CMK (cell line): ENCODE measurements around the gene NAALADL1.

Experiments
- DNase-seq: peaks from one replicate; pipeline ENCODE4 v3.0.0-alpha.2; 2010; ENCODE audit warnings: low read depth

NAALADL1 gene

GRCh38 chr11:65083134-65083833, 24.9 kb upstream of the NAALADL1 start:
- no peak for DNase-seq

GRCh38 chr11:65078786-65079342, 20.5 kb upstream of the NAALADL1 start:
- DNase-seq: no peak

- no peak for DNase-seq
These were observed 19.8 kb upstream of the NAALADL1 start for GRCh38 chr11:65078151-65078550.

DNA sequence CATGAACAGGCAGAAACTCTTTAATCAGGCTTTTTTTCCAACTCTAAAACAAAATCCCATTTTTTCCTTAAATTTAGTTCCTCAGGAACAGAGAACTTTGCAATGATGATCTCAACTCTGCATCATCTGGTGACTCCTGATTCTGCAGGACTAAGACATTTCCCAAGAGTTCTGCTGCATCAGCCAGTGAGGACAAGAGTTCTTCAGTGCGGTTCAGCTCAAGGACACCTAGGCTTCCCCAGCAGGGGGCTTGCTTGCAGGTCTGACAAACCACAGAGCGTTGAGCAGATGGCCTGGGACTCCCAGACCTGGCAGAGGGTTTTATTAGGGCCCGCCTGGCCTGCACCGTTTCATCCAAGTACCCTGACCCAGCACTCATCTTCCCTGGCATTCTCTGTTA, 19.1 kb upstream of the NAALADL1 start:
- no peak for DNase-seq

DNA sequence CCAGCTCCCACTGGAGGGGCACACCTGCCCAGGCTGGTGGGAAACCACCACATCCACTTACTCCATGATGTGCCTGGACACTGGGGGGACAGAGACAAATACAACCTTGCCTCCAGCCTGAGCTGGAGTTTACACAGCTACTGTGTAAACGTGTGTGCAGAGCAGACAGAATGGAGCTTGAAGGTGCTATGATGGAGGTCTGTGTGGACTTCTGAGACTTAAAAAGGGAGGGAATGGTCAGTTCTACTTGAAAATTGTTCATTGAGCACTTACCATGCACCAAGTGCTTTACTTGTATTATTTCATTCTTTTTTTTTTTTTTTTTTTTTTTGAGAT, 14.2 kb upstream of the NAALADL1 start:
- no peak for DNase-seq

DNA sequence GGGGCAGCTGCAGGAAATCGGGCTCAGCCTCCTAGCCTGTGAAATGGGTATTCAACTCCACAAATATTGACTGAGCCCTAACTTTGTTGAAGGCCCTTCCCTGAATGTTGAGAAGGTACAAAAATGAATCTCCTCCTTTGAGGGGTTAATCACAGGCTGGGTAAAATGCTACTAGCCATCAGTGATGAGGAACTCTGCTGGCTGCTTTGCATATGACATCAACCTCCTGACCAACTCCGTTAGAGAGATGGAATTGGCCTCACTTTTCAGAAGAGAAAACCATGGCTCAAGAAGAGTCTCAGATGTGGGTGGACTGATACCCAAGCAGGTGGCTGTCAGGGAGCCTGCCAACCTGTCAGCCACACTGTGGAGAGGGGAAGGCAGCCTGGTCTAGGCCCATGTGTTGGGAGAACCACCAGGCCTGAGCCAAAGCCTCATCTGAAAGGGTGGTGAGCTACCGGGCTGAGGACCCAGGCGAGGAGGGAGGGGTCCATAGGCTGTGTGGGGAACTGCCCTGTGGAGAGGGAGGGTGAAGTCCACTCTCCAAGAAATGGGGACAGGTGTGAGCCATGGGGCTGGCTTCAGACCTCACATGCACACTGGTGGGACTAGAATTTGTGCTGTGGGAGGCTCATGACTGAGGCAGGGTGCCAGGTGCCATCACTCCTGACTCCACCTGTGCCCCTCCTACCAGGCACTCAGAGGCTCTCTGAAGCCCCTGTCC, 13.7 kb upstream of the NAALADL1 start:
- no peak for DNase-seq

DNA sequence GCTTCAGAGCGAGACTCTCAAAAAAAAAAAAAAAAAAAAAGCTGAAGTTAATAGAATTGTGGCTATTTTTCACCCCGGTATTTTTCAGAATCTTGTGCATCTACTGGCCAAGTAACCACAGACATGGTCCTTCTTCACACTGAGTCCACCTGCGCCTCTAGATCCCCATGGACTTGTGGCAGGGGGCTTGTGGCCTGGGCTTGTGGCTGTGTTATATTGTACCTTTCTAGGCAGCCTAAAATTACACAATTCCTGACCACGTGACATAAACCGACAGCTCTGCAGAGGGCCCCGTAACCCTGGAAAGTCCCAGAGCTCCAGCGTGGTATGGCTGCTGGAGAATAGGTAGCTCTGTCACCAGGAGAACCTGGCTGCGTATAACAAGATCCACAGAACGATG, 10.9 kb upstream of the NAALADL1 start:
- DNase-seq: no peak

DNA sequence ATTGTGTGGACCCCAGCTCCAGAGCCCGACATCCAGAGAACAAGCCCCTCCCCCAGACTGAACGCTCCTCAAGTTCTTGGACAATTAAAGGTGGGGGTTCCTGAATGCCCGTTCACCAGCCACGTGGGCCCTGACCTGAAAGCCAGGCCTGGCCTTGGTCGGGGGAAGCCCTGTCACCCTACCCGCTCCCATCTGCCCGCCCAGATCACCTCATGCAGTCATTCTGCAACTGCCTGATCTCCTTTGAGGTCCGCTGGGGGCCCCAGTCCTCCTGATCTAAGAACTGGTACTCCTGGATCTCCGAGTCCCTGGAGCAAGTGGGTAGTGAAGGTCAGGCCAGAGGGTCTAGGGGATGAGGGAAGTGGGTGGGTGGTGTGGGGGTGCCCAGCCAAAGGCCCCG, 9.1 kb upstream of the NAALADL1 start:
- no peak for DNase-seq

GRCh38 chr11:65066805-65067291, 8.5 kb upstream of the NAALADL1 start:
- DNase-seq: no peak

- DNase-seq: no peak
These were observed 8.0 kb upstream of the NAALADL1 start for GRCh38 chr11:65066315-65066714.

DNA sequence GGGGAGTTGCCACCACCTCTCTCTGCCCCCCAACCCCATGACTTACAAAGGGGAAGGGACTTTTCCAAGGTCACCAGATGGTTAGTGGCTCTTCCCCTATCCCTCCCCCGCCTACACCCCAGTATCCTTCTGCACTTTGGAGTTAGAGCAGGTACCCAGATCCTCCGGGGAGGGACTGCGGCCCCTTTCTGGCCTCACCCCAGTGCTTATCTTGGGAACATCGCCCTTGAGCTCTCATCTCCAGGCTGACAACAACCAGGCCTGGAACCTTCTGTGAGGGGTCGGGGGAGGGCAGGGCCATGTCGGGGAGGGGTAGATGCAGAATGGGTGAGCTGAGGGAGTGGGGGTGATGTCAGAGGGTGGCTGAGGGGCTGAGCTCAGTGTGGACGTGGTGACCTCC, 7.5 kb upstream of the NAALADL1 start:
- DNase-seq: no peak

- DNase-seq: no peak
These were observed 6.5 kb upstream of the NAALADL1 start for GRCh38 chr11:65064847-65065240.

- DNase-seq: no peak
These were observed 5.2 kb upstream of the NAALADL1 start for GRCh38 chr11:65063532-65063931.

GRCh38 chr11:65060913-65061408, 2.6 kb upstream of the NAALADL1 start:
- DNase-seq: no peak

DNA sequence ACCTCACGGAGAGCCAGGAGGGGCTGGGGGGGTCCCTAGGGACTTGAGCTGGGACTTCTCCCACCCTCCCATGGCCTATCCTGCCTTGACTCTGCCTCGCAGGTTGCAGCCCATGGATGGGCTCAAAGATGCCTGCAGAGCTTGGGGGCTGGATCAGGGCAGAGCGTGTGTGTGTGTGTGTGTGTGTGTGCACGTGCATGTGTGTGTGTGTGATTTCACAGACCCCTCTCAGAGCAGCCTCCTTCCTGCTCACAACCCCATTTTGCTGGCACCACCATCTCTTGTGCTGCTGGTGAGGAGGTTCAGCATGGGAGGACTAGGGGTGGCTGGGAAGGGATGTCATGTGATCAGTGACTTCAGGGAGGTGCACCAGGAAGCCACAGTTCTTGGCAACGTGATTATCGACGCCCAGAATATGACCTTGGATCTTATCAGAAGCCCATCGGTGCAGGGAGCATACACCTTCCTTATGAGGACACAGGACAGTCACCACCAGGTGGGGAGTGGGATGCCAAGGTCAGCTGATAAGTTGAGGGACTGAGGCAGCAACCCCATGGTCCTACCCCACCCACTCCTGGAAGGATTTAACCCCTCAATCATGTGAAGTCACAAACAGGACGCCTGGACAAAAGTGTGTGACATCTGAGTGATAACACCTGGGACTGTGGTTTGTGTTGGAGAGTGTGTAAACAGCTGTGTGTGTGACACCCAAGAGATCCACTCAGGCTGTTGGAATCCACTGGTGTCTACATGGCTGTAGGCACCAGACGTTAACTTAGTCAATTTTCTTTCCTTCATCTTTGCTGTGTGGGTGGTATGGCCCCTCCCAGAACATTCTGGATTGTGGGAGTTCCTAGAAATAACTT, 1.8 kb upstream of the NAALADL1 start:
- DNase-seq: no peak

GRCh38 chr11:65059523-65059922, 1.2 kb upstream of the NAALADL1 start:
- DNase-seq: no peak

DNA sequence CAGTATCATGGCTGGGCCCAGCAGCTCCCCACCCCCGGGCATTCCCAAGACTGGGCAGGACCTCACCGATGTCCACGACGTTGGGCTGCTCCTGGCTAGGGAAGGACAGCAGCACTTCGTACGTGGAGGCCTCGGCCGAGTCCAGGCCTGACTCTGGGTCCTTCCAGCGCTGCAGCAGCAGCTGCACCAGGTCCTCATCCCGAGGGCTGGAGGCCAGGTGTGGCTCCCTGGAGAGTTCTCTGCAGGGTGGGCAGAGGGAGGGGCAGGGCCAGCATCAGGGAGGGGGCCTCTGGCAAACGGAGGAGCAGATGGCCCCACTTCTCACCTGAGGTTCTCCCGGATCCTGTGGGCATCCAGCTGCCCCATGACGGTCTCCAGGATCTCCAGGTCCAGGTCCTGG, 341 bp downstream of the NAALADL1 start:
- DNase-seq: no peak

DNA sequence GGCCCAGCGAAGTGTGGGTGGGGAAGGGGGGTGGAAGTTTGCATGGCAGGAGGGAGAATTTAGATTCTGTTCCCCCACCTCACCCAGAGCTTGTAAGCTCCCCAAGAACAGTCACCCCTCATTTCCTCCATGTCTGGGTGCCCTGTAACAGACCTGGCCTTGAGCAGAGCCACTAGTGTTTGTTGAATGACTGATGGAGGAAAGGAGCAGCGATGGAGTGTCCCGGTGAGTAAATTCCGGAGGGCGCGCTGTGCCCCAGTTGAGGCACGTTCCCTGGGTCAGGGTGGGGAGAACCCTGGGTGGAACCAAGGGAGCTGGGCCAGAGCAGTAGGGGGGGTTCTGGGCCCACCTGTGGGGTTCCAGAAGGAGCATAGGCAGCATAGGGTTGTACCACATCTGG, 827 bp downstream of the NAALADL1 start:
- no peak for DNase-seq

DNA sequence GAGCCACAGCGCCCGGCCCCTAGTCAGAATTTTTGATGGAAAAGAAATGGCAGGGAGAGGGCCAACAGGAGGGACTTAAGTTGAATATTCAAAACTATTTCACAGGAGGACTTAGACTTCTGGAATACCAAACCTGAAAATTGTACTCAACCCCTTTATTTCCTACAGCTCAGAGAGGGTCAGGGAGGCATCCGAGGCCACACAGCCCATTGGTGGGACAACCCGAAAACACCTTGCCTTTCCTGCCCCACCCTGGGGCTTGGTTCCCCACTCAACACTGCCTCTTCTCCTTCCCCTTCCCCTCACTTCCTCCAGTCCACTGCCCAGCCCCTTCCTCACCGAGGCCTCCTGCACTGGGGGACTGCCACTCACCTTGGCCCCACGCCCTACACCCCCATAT, 1.4 kb downstream of the NAALADL1 start:
- DNase-seq: no peak

GRCh38 chr11:65055538-65055937, 2.8 kb downstream of the NAALADL1 start:
- DNase-seq: no peak

GRCh38 chr11:65053827-65054508, 4.4 kb downstream of the NAALADL1 start:
- DNase-seq: no peak

GRCh38 chr11:65051398-65051858, 6.9 kb downstream of the NAALADL1 start:
- no peak for DNase-seq
